HG02678 (cell line): ENCODE data around the gene OR52E8.

ENCODE experiments used
- ATAC-seq: cut with Tn5 transposase; IDR thresholded peaks from one replicate; pipeline ENCODE4 v1.9.1; 2021; ENCODE audit warnings: mild to moderate bottlenecking, moderate library complexity; ENCODE audit not compliant: unreplicated experiment

Gene OR52E8

GRCh38 chr11:5808500-5809121 is 48.9 kb downstream of the OR52E8 start, which contains the start of gene OR52N2:
TSS of gene OR52N2 (plus strand) at chr11:5808924. CDS start at chr11:5820336, 11,412 bp downstream.
- ATAC-seq, result peak; percentile 91

GRCh38 chr11:5807580-5807979 is 49.9 kb downstream of the OR52E8 start:
- ATAC-seq, result peak; percentile 52
